GM12878 (cell line): Measurements from ENCODE around the gene RAPSN. TPM values are rescaled to one million over a fixed set of nuclear protein-coding genes. Genes with fewer than 3 reads are reported as not detected.

Experiments
- ATAC-seq: fragments of 200-7000 bp; cut with Tn5 transposase; 3 replicates; pipeline ENCODE4 v1.9.1; 2020; ENCODE audit warnings: mild to moderate bottlenecking, moderate library complexity
- BruUV-seq: library from RNA; stranded (reverse); fragments of 400-500 nt; replicated peaks from 2 replicates; lab custom pipeline; 2021; lab: Mats Ljungman, UMichigan
- CTCF ChIA-PET: fragments of 300-600 bp; sonication (Branson Sonifier 250); formaldehyde crosslinking; extraction: SDS; loops from one replicate; lab custom pipeline; 2021; ENCODE audit warnings: inconsistent platforms; lab: Yijun Ruan, JAX
- POLR2A ChIA-PET: fragments of 350-600 bp; formaldehyde crosslinking; extraction: SDS; loops from one replicate; lab custom pipeline; 2021; ENCODE audit warnings: inconsistent platforms; lab: Charles Lee
- RAD21 ChIA-PET: fragments of 300-600 bp; sonication (Branson Sonifier 250); formaldehyde crosslinking; loops from one replicate; lab custom pipeline; 2023; ENCODE audit warnings: antibody characterized with exemption; ENCODE audit not compliant: unreplicated experiment; lab: Charles Lee
- SMC1A ChIA-PET: fragments of 300-600 bp; sonication (Branson Sonifier 250); formaldehyde crosslinking; loops from one replicate; lab custom pipeline; 2023; ENCODE audit not compliant: unreplicated experiment, uncharacterized antibody; lab: Charles Lee
- DNase-seq: peaks from one replicate; pipeline ENCODE4 v3.0.0-alpha.2; 2011; ENCODE audit warnings: low read depth, low spot score
- FAIRE-seq: peaks from 3 replicates; lab custom pipeline; 2011; peaks lifted over from hg19 to GRCh38; lab: Jason Lieb, UNC
- H2AFZ ChIP-seq: 2 replicates; pipeline ENCODE4 v1.6.0; 2011; ENCODE audit warnings: low read depth, low read length, control low read depth; ENCODE audit not compliant: control insufficient read depth
- H3K27ac ChIP-seq: 2 replicates; pipeline ENCODE4 v1.5.1; 2011; ENCODE audit warnings: control low read depth; ENCODE audit not compliant: control insufficient read depth, insufficient read depth
- H3K27me3 ChIP-seq, 2 experiments: replicated peaks in 1 of 2; 2 replicates each; pipeline versions ENCODE4 v1.6.0 to v1.6.1; 2011; ENCODE audit warnings: low read length in 1 of 2; ENCODE audit not compliant: control insufficient read depth in 2 of 2, insufficient read depth in 2 of 2
- H3K36me3 ChIP-seq, 2 experiments: 2 replicates each; pipeline ENCODE4 v1.5.1; 2011; ENCODE audit warnings: low read length in 1 of 2; ENCODE audit not compliant: control insufficient read depth in 2 of 2, insufficient read depth in 2 of 2
- H3K4me1 ChIP-seq: 2 replicates; pipeline ENCODE4 v1.6.1; 2011; ENCODE audit warnings: mild to moderate bottlenecking, low read length, moderate library complexity, mixed read lengths; ENCODE audit not compliant: control insufficient read depth, insufficient read depth
- H3K4me2 ChIP-seq: 2 replicates; pipeline ENCODE4 v1.6.0; 2011; ENCODE audit warnings: control low read depth; ENCODE audit not compliant: control insufficient read depth, insufficient read depth
- H3K4me3 ChIP-seq: fragments of 200-600 bp; sonication (generic); 2 replicates; pipeline ENCODE4 v1.5.1; 2016
- H3K79me2 ChIP-seq: 2 replicates; pipeline ENCODE4 v1.6.0; 2011; ENCODE audit warnings: low read length; ENCODE audit not compliant: control insufficient read depth, insufficient read depth
- H3K9ac ChIP-seq: 2 replicates; pipeline ENCODE4 v1.8.0; 2011; ENCODE audit warnings: low read length, control low read depth, mixed read lengths; ENCODE audit not compliant: control insufficient read depth, insufficient read depth
- H3K9me3 ChIP-seq: replicated peaks from 3 replicates; pipeline ENCODE4 v1.5.1; 2011; ENCODE audit warnings: mild to moderate bottlenecking, low read length; ENCODE audit not compliant: control insufficient read depth, insufficient read depth
- H4K20me1 ChIP-seq: 2 replicates; pipeline ENCODE4 v1.6.0; 2011; ENCODE audit not compliant: control insufficient read depth, insufficient read depth
- E2F8 ChIP-seq: fragments of 450-650 bp; IDR thresholded peaks from 2 replicates; pipeline ENCODE4 v1.6.1; 2018; ENCODE audit warnings: mild to moderate bottlenecking, low read depth, moderate library complexity; ENCODE audit not compliant: partially characterized antibody
- HDAC2 ChIP-seq: fragments of 200-600 bp; sonication (generic); IDR thresholded peaks from 2 replicates; pipeline ENCODE4 v1.6.1; 2017
- KDM1A ChIP-seq: fragments of 200-600 bp; sonication (generic); IDR thresholded peaks from 2 replicates; pipeline ENCODE4 v1.6.1; 2016; ENCODE audit warnings: borderline replicate concordance
- MXI1 ChIP-seq: fragments of 150-350 bp; IDR thresholded peaks from 2 replicates; pipeline ENCODE4 v1.6.1; 2011; ENCODE audit warnings: low read depth, mild to moderate bottlenecking, inconsistent platforms, low read length, improper control_type of control experiment
- SRF ChIP-seq, 2 experiments: IDR thresholded peaks; 2 replicates each; pipeline ENCODE4 v1.6.1; 2011; ENCODE audit warnings: low read depth in 2 of 2, low read length in 2 of 2, mild to moderate bottlenecking in 1 of 2, moderate library complexity in 1 of 2
- ZZZ3 ChIP-seq: IDR thresholded peaks from 2 replicates; pipeline ENCODE4 v1.6.1; 2011; ENCODE audit warnings: low read depth; ENCODE audit not compliant: control insufficient read depth, insufficient read length
- whole genome bisulfite sequencing: methylation state at CpG from one replicate; pipeline ENCODE4 v1.1.6; 2016; ENCODE audit warnings: low lambda C conversion rate; ENCODE audit not compliant: insufficient replicate concordance, insufficient coverage; ENCODE audit errors: missing lambda C conversion rate; 5-methylcytosine and 5-hydroxymethylcytosine counted together
- in situ Hi-C: fragments of 300-500 bp; cut with MboI; formaldehyde crosslinking; loops from 9 replicates; pipeline ENCODE4 v1.14.3; 2018; ENCODE audit warnings: mixed read lengths
- intact Hi-C: fragments of 100-400 bp; cut with micrococcal nuclease; formaldehyde crosslinking; loops from one replicate; pipeline ENCODE4 v1.14.2; 2022; ENCODE audit not compliant: unreplicated experiment
- polyA plus RNA-seq, 11 experiments: library from polyadenylated mRNA; depleted of rRNA in 4 of 11; unstranded in 6 of 11; stranded (reverse) in 5 of 11; fragments of >200 nt; fragmentation: Nextera tagmentation in 4 of 11; fragmentation: Illumina TruSeq in 1 of 11; extraction: Ambion mirVana in 4 of 11; extraction: Trizol in 1 of 11; gene quantifications; 1 replicate in 1 of 11; 2 replicates in 10 of 11; pipeline versions ENCODE4 v1.2.1 to v1.2.3, GENCODE V29; 2011 to 2016; ENCODE audit warnings: inconsistent platforms in 2 of 11, missing spikeins in 2 of 11, low read depth in 1 of 11
- total RNA-seq, 4 experiments: library from RNA; depleted of rRNA in 3 of 4; stranded (reverse); fragments of >200 nt in 3 of 4; fragmentation: Illumina TruSeq in 1 of 4; extraction: Trizol in 1 of 4; gene quantifications; 2 replicates each; pipeline versions ENCODE4 v1.2.1 to v1.2.3, GENCODE V29; 2013 to 2021

RAPSN gene
- total and polyA plus RNA-seq, 10 of the 15 experiments (the other 5 are each of a cell fraction or from before 2014, with no cell fraction given), result 0.08 to 0.23 (median 0.14) TPM; not detected in 6

- FAIRE-seq, result no peak
- Histone ChIP-seq H3K27ac (no peak overlapping the region), H3K4me2 (no peak overlapping the region), H3K9me3 (no peaks in the 10 kb centered on the region), H4K20me1 (no peaks in the 10 kb centered on the region), H2AFZ (no peak overlapping the region), H3K4me1 (no peaks in the 10 kb centered on the region), H3K79me2 (no peaks in the 10 kb centered on the region), H3K36me3 (no peaks in the 10 kb centered on the region), H3K27me3 (no peaks in the 10 kb centered on the region; a peak in 1 of 4 replicates), H3K9ac (no peak overlapping the region), H3K4me3 (no peak overlapping the region)
- DNase-seq, result no peak
- in situ Hi-C loops, result no loop called here
- ChIA-PET RAD21 (no interaction called here), SMC1A (no interaction called here), CTCF (interaction anchor here (0.6 to 1.6 kb wide), 5 partner anchors 19 to 525 kb away, joined by 3 to 4 read pairs (median 3); no protein-coding TSS in a partner anchor), POLR2A (no interaction called here)
- intact Hi-C loops, result no loop called here
- BruUV-seq, result no TSS peak
- ATAC-seq, result no peak
- WGBS, result 53% methylated on average over 9 of the region's 9 CpGs
- no peak for TF ChIP-seq MXI1
- TF ChIP-seq KDM1A, result no peak
These were observed 17.4 kb downstream of the RAPSN start for GRCh38 chr11:47431356-47432083.

GRCh38 chr11:47430524-47430923 lies 18.4 kb downstream of the RAPSN start:
- ATAC-seq (no peak), FAIRE-seq (no peak), DNase-seq (no peak)
- no peaks in the 10 kb centered on the region for H3K27me3 ChIP-seq
- no peaks in the 10 kb centered on the region for H3K4me1 ChIP-seq
- no peaks in the 10 kb centered on the region for H3K9me3 ChIP-seq
- peaks cover 7% of the 10 kb centered on the region for H3K79me2 ChIP-seq
- SMC1A ChIA-PET, result no interaction called here
- in situ Hi-C loops (no loop called here), intact Hi-C loops (no loop called here)
- WGBS, result 59% methylated on average over 5 of the region's 5 CpGs
- no peaks in the 10 kb centered on the region for H3K36me3 ChIP-seq
- BruUV-seq, result no TSS peak
- POLR2A ChIA-PET, result no interaction called here
- CTCF ChIA-PET, result no interaction called here
- no peak for TF ChIP-seq SRF (IDR thresholded peaks at IDR 0.05; ENCODE audit: low read depth in 2 of 2, low read length in 2 of 2)
- no peak for TF ChIP-seq HDAC2
- no peak for TF ChIP-seq E2F8
- TF ChIP-seq ZZZ3, result no peak
- RAD21 ChIA-PET, result no interaction called here
- H4K20me1 ChIP-seq, result no peaks in the 10 kb centered on the region
- H3K27ac ChIP-seq, result no peak overlapping the region
- H3K4me2 ChIP-seq, result no peak overlapping the region
- H3K4me3 ChIP-seq, result no peak overlapping the region
- H2AFZ ChIP-seq, result no peak overlapping the region
- H3K9ac ChIP-seq, result no peak overlapping the region
